Esophagus muscularis mucosa (tissue), 4 donors: Measurements from ENCODE around the gene RAB4A.

Source experiments
- CTCF ChIP-seq, 3 experiments: fragments of 200-600 bp in 2 of 3; fragments of 450-650 bp in 1 of 3; sonication (generic) in 2 of 3; IDR thresholded peaks; one replicate each; pipeline ENCODE4 v1.5.1; 2017 to 2019; ENCODE audit warnings: antibody characterized with exemption in 3 of 3, mild to moderate bottlenecking in 2 of 3, moderate library complexity in 1 of 3
- EP300 ChIP-seq: sonication (generic); formaldehyde crosslinking; IDR thresholded peaks from one replicate; pipeline ENCODE4 v1.6.1; 2017; ENCODE audit warnings: antibody characterized with exemption
- POLR2A ChIP-seq: fragments of 450-650 bp; IDR thresholded peaks from one replicate; pipeline ENCODE4 v1.6.1; 2017; ENCODE audit warnings: antibody characterized with exemption, moderate library complexity, mild to moderate bottlenecking, low read depth

GRCh38 chr1:229302740-229303139 is 31.8 kb downstream of the RAB4A start:
- TF ChIP-seq POLR2A, result no peak
- no peak for TF ChIP-seq EP300
- no peak for TF ChIP-seq CTCF (IDR thresholded peaks at IDR 0.05)
